GM19351 (cell line): ENCODE data around the gene SOCS4.
A peak's percentile ranks its signal among the peaks of the same experiment; 100 is the strongest.
"Not testable (repeated sequence)": the region's sequence is repeated elsewhere in the genome, so short reads cannot be mapped to it uniquely, and the experiment has no call there.

ENCODE experiments used
- ATAC-seq: cut with Tn5 transposase; IDR thresholded peaks from one replicate; pipeline ENCODE4 v1.9.1; 2021; ENCODE audit warnings: mild to moderate bottlenecking, moderate library complexity; ENCODE audit not compliant: unreplicated experiment

SOCS4 gene

GRCh38 chr14:55051423-55052268 lies 24.6 kb downstream of the SOCS4 start, which contains the start of gene MAPK1IP1L:
Gene MAPK1IP1L (plus strand): TSS chr14:55051647. CDS start chr14:55061684, 10,037 bp downstream.
- peak; percentile 87 for ATAC-seq

GRCh38 chr14:55052269-55052930 lies 25.4 kb downstream of the SOCS4 start:
- no peak for ATAC-seq

GRCh38 chr14:55053018-55053417 lies 26.0 kb downstream of the SOCS4 start:
- ATAC-seq: no peak

- no peak for ATAC-seq
Observed at GRCh38 chr14:55053500-55053899, 26.5 kb downstream of the SOCS4 start.

- no peak for ATAC-seq
Observed at GRCh38 chr14:55054098-55054497, 27.1 kb downstream of the SOCS4 start.

- no peak for ATAC-seq
Observed at GRCh38 chr14:55057919-55058318, 30.9 kb downstream of the SOCS4 start.

GRCh38 chr14:55059333-55059732 lies 32.3 kb downstream of the SOCS4 start:
- ATAC-seq: no peak

GRCh38 chr14:55062517-55063351 lies 35.7 kb downstream of the SOCS4 start:
- no peak for ATAC-seq

GRCh38 chr14:55064896-55065295 lies 37.9 kb downstream of the SOCS4 start:
- not testable (repeated sequence) for ATAC-seq

GRCh38 chr14:55065411-55065810 lies 38.4 kb downstream of the SOCS4 start:
- no peak for ATAC-seq

GRCh38 chr14:55066223-55066622 lies 39.2 kb downstream of the SOCS4 start:
- ATAC-seq: no peak

GRCh38 chr14:55070981-55071411 lies 44.0 kb downstream of the SOCS4 start:
- ATAC-seq: no peak

- peak; percentile 34 for ATAC-seq
Observed at GRCh38 chr14:55071870-55072640, 45.0 kb downstream of the SOCS4 start.

- no peak for ATAC-seq
Observed at GRCh38 chr14:55073856-55074255, 46.8 kb downstream of the SOCS4 start.

GRCh38 chr14:55074662-55075061 lies 47.6 kb downstream of the SOCS4 start:
- peak; percentile 53 for ATAC-seq

GRCh38 chr14:55075628-55076175 lies 48.7 kb downstream of the SOCS4 start:
- ATAC-seq: peak; percentile 25

- no peak for ATAC-seq
Observed at GRCh38 chr14:55077170-55078151, 50.4 kb downstream of the SOCS4 start.

GRCh38 chr14:55079961-55080360 lies 52.9 kb downstream of the SOCS4 start:
- ATAC-seq: not testable (repeated sequence)
